Adrenal gland (tissue), 5 donors: ENCODE results near the gene KCND2.
"Not testable (repeated sequence)": the region's sequence is repeated elsewhere in the genome, so short reads cannot be mapped to it uniquely, and the experiment has no call there.

Source experiments
- POLR2A ChIP-seq, 2 donors: fragments of 450-650 bp; IDR thresholded peaks; one replicate each; pipeline ENCODE4 v1.6.1; 2017; ENCODE audit warnings: antibody characterized with exemption in 2 of 2, mild to moderate bottlenecking in 2 of 2, moderate library complexity in 1 of 2
- TF ChIP-seq, protein P1 (sequence below), 6 experiments: fragments of 450-650 bp in 4 of 6; fragments of 200-600 bp in 2 of 6; sonication (generic) in 1 of 6; IDR thresholded peaks; 1 replicate in 5 of 6; 2 replicates in 1 of 6; pipeline versions ENCODE4 v1.5.1 to v1.8.0; 2016 to 2021; ENCODE audit warnings: antibody characterized with exemption in 6 of 6, mild to moderate bottlenecking in 2 of 6, moderate library complexity in 1 of 6
- donor health status: DM: no; HTN: no; CAD: no.

DNA sequence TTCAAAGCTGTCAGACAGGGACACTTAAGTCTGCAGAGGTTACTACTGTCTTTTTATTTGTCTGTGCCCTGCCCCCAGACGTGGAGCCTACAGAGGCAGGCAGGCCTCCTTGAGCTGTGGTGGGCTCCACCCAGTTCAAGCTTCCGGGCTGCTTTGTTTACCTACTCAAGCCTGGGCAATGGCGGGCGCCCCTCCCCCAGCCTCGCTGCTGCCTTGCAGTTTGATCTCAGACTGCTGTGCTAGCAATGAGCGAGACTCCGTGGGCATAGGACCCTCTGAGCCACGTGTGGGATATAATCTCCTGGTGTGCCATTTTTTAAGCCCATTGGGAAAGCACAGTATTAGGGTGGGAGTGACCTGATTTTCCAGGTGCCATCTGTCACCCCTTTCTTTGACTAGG is 32.6 kb upstream of the KCND2 start:
- TF ChIP-seq, protein P1, sequence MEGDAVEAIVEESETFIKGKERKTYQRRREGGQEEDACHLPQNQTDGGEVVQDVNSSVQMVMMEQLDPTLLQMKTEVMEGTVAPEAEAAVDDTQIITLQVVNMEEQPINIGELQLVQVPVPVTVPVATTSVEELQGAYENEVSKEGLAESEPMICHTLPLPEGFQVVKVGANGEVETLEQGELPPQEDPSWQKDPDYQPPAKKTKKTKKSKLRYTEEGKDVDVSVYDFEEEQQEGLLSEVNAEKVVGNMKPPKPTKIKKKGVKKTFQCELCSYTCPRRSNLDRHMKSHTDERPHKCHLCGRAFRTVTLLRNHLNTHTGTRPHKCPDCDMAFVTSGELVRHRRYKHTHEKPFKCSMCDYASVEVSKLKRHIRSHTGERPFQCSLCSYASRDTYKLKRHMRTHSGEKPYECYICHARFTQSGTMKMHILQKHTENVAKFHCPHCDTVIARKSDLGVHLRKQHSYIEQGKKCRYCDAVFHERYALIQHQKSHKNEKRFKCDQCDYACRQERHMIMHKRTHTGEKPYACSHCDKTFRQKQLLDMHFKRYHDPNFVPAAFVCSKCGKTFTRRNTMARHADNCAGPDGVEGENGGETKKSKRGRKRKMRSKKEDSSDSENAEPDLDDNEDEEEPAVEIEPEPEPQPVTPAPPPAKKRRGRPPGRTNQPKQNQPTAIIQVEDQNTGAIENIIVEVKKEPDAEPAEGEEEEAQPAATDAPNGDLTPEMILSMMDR (IDR thresholded peaks at IDR 0.05) = not testable (repeated sequence)
- not testable (repeated sequence) for TF ChIP-seq POLR2A (IDR thresholded peaks at IDR 0.05)
